Measurements from ENCODE around the gene SMIM8.

GRCh38 chr6:87366072-87366827 lies 43.9 kb downstream of the SMIM8 start:
- TF ChIP-seq, protein P1, sequence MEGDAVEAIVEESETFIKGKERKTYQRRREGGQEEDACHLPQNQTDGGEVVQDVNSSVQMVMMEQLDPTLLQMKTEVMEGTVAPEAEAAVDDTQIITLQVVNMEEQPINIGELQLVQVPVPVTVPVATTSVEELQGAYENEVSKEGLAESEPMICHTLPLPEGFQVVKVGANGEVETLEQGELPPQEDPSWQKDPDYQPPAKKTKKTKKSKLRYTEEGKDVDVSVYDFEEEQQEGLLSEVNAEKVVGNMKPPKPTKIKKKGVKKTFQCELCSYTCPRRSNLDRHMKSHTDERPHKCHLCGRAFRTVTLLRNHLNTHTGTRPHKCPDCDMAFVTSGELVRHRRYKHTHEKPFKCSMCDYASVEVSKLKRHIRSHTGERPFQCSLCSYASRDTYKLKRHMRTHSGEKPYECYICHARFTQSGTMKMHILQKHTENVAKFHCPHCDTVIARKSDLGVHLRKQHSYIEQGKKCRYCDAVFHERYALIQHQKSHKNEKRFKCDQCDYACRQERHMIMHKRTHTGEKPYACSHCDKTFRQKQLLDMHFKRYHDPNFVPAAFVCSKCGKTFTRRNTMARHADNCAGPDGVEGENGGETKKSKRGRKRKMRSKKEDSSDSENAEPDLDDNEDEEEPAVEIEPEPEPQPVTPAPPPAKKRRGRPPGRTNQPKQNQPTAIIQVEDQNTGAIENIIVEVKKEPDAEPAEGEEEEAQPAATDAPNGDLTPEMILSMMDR (IDR thresholded peaks at IDR 0.05) = no peak
- TF ChIP-seq POLR2A (IDR thresholded peaks at IDR 0.05) = no peak
- TF ChIP-seq POLR2AphosphoS5 (IDR thresholded peaks at IDR 0.05) = no peak

All from sigmoid colon (tissue), 4 donors.